Activated naive CD4-positive, alpha-beta T cell treated with anti-CD3 and anti-CD28 coated beads, Interleukin-2, amount 10 ng/mL, durations not matched to agents 7 days and 5 days (primary cell): Measurements from ENCODE around the gene PODXL.
A peak's percentile ranks its signal among the peaks of the same experiment; 100 is the strongest.

ENCODE experiments used
- CTCF ChIA-PET: fragments of 350-600 bp; sonication (Branson Sonifier 250); formaldehyde crosslinking; loops from one replicate; lab custom pipeline; 2021; ENCODE audit warnings: antibody characterized with exemption; lab: Charles Lee
- DNase-seq: peaks from one replicate; pipeline ENCODE4 v3.0.0-alpha.2; 2020
- H3K27ac Mint-ChIP-seq: one replicate; pipeline ENCODE4 v1.8.0; 2021; ENCODE audit warnings: mild to moderate bottlenecking, moderate library complexity, mixed read lengths
- H3K27me3 Mint-ChIP-seq: one replicate; pipeline ENCODE4 v1.8.0; 2021; ENCODE audit warnings: mild to moderate bottlenecking, mixed read lengths
- H3K36me3 Mint-ChIP-seq: one replicate; pipeline ENCODE4 v1.8.0; 2021; ENCODE audit warnings: mixed read lengths
- H3K4me1 Mint-ChIP-seq: one replicate; pipeline ENCODE4 v1.8.0; 2021; ENCODE audit warnings: mixed read lengths
- H3K4me3 Mint-ChIP-seq: one replicate; pipeline ENCODE4 v1.8.0; 2021; ENCODE audit warnings: mild to moderate bottlenecking, moderate library complexity, mixed read lengths
- H3K9me3 Mint-ChIP-seq: one replicate; pipeline ENCODE4 v1.8.0; 2021; ENCODE audit warnings: mixed read lengths

Gene PODXL

DNA sequence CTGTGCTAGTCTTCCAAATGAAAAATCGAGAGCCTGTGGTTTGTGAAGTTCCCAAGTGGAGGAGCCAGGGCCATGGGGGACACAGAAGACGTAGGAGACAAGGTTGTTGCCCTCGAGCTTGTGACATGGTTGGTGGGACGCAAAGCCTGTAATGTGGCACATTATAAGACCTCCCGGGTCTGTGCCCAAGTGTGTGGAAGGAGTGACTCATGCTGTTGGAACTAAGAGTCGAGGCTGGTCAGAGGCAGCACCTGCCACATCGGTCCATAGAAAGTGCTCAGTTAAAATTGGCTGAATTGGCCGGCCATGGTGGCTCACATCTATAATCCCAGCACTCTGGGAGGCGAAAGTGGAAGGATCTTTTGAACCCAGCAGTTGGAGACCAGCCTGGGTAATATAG, 27.0 kb upstream of the PODXL start:
- Mint-ChIP-seq H3K27me3 (peaks cover 6% of the 10 kb centered on the region), H3K4me1 (no peaks in the 10 kb centered on the region), H3K9me3 (no peaks in the 10 kb centered on the region), H3K36me3 (no peaks in the 10 kb centered on the region), H3K4me3 (no peak overlapping the region), H3K27ac (no peak overlapping the region)
- CTCF ChIA-PET = no interaction called here
- DNase-seq = no peak

DNA sequence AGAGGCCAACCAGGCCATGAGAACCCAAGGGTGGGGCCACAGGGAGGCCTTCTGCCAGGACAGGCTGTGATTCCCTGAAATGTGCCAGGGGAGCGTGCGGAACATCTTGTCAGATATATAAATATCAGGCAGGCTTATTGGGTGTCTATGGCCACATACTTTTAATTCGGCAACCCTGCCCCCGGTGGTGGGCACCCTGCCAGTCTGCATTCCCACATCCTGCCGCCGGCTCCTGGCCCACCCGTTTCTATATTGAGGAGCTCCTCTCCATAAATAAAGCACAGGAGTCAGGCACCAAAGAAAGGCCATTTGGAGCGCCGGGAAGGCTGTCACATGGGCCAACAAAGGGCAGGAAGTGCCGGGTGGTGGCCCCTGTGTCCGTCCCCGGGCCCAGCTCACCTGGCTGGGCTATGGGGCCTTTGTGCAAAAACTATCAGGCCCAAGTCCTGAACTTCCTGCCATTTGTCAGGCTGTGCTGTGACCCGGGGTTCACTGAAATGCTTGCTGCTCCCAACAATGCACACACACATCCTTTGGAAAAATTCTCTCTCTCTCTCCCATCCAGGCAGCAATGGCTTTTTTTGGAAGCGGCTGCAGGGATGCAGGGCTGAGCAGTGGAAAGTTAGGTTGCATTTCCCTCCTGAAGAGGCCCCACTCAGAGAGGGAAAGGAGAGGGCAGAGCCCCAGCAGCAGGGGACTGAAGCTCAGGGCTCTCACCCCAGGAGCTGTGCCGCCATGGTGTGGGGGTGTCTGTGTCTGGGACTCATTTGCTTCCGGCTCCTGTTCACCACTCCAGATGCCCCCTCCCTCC, 25.0 kb upstream of the PODXL start:
- Mint-ChIP-seq H3K4me1 (no peaks in the 10 kb centered on the region), H3K27me3 (peaks cover 11% of the 10 kb centered on the region), H3K9me3 (no peaks in the 10 kb centered on the region), H3K4me3 (no peak overlapping the region), H3K36me3 (no peaks in the 10 kb centered on the region), H3K27ac (no peak overlapping the region)
- no peak for DNase-seq
- CTCF ChIA-PET = no interaction called here

DNA sequence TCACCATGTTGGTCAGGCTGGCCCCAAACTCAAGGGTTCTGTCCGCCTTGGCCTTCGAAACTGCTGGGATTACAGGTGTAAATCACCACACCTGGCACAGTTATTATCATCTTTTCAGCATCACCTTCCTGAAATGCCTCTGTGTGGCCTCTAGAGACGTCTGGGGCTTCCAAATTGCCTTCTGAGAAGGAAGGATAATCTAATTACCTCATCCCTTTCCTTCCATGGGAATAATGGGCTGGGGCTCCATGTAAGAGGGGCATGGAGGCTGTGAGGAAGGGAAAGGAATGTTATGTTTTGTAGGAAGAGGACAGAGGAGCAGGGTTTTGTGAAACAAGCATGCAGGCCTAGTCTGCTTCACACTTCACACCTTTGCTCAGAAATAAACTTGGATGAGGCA, 22.2 kb upstream of the PODXL start:
- Mint-ChIP-seq H3K36me3 (no peaks in the 10 kb centered on the region), H3K27me3 (peaks cover 14% of the 10 kb centered on the region), H3K27ac (no peak overlapping the region), H3K9me3 (no peaks in the 10 kb centered on the region), H3K4me1 (no peaks in the 10 kb centered on the region), H3K4me3 (no peak overlapping the region)
- CTCF ChIA-PET = no interaction called here
- no peak for DNase-seq

DNA sequence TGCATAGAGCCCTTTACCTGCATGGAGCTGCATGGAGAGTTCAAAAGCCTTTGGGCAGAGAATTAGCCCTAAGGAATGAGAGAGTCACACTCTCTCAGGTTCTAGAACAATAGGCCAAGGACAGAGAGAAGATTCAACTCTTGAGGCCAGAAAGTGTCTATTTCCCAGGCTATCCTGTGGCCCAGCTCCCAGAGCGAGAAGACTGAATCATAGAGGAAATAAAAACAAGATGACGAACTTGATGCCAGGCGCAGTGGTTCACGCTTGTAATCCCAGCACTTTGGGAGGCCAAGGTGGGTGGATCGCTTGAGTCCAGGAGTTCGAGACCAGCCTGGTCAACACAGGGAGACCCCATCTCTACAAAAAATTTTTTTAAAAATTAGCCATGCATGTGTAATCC, 18.3 kb upstream of the PODXL start:
- Mint-ChIP-seq H3K27me3 (peaks cover 8% of the 10 kb centered on the region), H3K36me3 (no peaks in the 10 kb centered on the region), H3K4me3 (no peak overlapping the region), H3K27ac (no peak overlapping the region), H3K4me1 (no peaks in the 10 kb centered on the region), H3K9me3 (no peaks in the 10 kb centered on the region)
- CTCF ChIA-PET = no interaction called here
- no peak for DNase-seq

DNA sequence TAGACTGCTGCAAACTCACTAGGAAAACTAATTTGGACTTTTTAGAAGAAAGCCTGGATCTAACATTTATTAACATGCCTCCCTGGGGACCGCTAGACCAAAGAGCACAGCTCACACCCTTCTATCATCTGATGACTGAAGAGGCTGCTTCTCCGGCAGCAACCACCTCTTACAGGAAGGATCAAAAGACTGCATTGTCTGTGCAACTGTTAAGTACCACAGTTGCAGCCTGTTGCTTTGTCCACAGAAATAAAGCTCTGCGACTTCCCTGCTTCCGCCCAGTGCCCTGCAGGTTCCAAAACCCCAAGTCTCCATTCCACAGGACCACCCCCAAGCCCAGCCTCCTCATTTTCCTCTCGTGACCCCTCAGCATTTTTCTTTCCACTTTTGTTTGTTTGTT, 14.0 kb upstream of the PODXL start:
- H3K4me1 Mint-ChIP-seq = no peaks in the 10 kb centered on the region
- H3K36me3 Mint-ChIP-seq = no peaks in the 10 kb centered on the region
- peaks cover 5% of the 10 kb centered on the region for H3K27me3 Mint-ChIP-seq
- H3K4me3 Mint-ChIP-seq = no peak overlapping the region
- CTCF ChIA-PET = no interaction called here
- no peaks in the 10 kb centered on the region for H3K9me3 Mint-ChIP-seq
- no peak for DNase-seq
- no peak overlapping the region for H3K27ac Mint-ChIP-seq

DNA sequence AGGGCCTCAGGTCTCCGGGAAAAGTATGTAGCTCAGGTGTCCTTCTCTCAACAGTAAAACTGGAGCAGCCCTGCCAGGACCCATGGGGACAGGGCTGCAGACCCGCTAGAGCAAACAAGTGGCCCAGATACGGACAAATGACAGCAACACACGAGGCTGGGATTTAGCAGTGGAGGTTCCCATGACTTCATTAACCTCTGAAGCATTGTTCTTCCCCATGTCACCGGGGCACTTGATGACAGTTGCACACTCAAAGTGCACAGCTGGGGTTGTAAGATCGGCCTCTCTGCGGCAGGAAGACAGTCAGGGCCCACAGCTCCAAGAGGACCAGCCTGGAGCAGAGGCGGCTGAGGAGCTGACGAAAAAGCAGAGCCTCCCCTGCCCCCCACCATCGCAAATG, 12.5 kb upstream of the PODXL start:
- H3K9me3 Mint-ChIP-seq = no peaks in the 10 kb centered on the region
- no peaks in the 10 kb centered on the region for H3K36me3 Mint-ChIP-seq
- CTCF ChIA-PET = no interaction called here
- H3K27ac Mint-ChIP-seq = no peak overlapping the region
- H3K4me1 Mint-ChIP-seq = no peaks in the 10 kb centered on the region
- no peak for DNase-seq
- peaks cover 6% of the 10 kb centered on the region for H3K27me3 Mint-ChIP-seq
- H3K4me3 Mint-ChIP-seq = no peak overlapping the region

DNA sequence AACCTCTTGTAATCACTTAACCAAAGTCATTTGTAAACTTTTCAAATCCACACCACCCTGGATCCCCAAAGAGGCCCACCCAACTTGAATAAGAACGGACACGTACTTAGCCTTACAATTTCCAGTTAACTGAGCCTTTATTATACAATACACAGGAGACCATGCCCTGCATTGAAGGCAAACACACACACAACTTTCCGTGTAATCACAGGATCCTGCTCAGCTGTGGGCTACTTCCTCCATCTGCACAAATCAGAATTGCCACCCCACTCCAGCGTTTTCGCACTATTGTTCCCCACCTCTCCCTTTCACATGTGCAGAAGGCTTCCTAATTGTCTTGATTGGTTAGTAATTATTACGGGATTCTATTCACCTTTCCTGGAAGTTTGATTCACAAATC, 12.1 kb upstream of the PODXL start:
- Mint-ChIP-seq H3K4me1 (no peaks in the 10 kb centered on the region), H3K4me3 (no peak overlapping the region), H3K27me3 (peaks cover 10% of the 10 kb centered on the region), H3K36me3 (no peaks in the 10 kb centered on the region), H3K27ac (no peak overlapping the region), H3K9me3 (no peaks in the 10 kb centered on the region)
- DNase-seq = no peak
- CTCF ChIA-PET = no interaction called here

DNA sequence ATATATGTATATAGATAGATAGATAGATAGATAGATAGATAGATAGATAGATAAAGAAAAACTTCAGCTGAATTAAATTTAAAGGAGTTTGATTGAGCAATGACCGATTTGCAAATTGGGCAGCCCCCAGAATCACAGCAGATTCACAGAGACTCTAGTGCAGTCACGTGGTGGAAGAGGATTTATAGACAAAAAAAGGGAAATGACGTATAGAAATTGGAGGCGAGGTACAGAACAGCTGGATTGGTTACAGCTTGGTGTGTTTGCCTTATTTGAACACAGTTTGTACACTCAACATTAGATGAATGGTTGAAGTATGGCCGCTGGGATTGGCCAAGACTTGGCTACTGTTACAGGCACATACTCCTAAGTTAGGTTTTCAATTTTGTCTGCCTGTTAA, 8.2 kb upstream of the PODXL start:
- H3K27me3 Mint-ChIP-seq = peaks cover 13% of the 10 kb centered on the region
- no peaks in the 10 kb centered on the region for H3K4me1 Mint-ChIP-seq
- H3K9me3 Mint-ChIP-seq = no peaks in the 10 kb centered on the region
- no peak overlapping the region for H3K4me3 Mint-ChIP-seq
- CTCF ChIA-PET = interaction anchor here (1.3 kb wide), 1 partner anchor 13 kb away, joined by 3 read pairs; no protein-coding TSS in a partner anchor
- DNase-seq = no peak
- H3K36me3 Mint-ChIP-seq = no peaks in the 10 kb centered on the region
- H3K27ac Mint-ChIP-seq = no peak overlapping the region

DNA sequence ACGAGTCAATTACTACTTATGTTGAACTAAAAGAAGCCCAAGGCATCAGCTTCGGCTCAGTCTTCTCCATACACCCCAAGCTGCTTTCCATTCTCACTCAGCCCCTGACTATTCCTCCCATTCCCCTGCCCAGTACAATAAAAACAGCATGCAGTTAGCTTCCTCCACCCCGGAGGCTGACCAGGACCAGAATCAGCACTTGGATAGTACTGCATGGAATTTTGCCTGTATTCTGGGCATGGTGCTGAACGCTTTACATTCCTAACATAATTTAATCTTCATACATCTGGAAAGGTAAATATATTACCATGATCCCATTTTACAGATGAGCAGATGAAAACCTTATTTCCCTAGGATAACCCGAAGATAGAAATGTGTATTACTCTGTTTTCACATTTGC, 7.5 kb upstream of the PODXL start:
- Mint-ChIP-seq H3K36me3 (no peaks in the 10 kb centered on the region), H3K27me3 (peaks cover 13% of the 10 kb centered on the region), H3K27ac (no peak overlapping the region), H3K9me3 (no peaks in the 10 kb centered on the region), H3K4me3 (no peak overlapping the region), H3K4me1 (no peaks in the 10 kb centered on the region)
- CTCF ChIA-PET = interaction anchor here (0.7 to 1.3 kb wide), 2 partner anchors 12 to 25 kb away, joined by 3 read pairs; no protein-coding TSS in a partner anchor
- DNase-seq = no peak

DNA sequence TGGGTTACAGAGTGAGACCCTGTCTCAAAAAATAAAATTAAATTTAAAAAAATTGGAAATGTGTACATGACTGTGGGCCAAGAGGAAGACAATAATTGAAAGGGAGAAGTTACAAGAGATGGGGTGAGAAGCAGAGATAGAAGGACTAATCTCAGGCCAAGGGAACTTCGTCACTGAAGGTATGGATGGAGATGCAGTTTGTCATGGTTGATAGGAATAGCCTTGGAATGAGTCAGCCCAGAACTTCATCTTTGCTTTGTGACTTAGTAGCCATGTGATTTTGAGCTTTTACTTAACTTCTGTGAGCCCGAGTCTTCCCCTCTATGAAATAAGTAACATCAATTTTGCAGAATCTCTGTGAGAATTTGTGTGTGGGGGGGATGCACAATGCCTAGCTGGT, 6.5 kb upstream of the PODXL start:
- no peak overlapping the region for H3K27ac Mint-ChIP-seq
- no peak overlapping the region for H3K4me3 Mint-ChIP-seq
- H3K4me1 Mint-ChIP-seq = no peaks in the 10 kb centered on the region
- H3K27me3 Mint-ChIP-seq = peaks cover 13% of the 10 kb centered on the region
- DNase-seq = no peak
- H3K9me3 Mint-ChIP-seq = no peaks in the 10 kb centered on the region
- no peaks in the 10 kb centered on the region for H3K36me3 Mint-ChIP-seq
- CTCF ChIA-PET = no interaction called here

DNA sequence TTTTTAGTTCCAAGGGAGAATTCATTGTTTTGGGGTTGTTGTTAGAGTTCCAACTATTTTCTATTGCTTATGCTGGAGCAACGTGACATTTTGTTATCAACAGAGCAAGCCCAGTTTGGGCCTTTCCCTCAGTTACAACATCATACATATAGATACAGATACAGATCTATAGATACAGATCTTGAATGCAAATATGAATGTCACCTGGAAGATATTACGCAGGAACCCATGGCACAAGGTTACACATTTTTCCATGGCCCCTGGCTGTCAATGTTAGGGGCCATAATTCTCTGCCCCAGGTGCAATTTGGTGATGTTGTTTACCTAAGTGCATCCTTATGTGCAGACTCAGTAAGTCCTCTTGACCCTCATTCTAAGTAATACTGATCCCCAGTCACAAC, 3.6 kb upstream of the PODXL start:
- Mint-ChIP-seq H3K9me3 (no peaks in the 10 kb centered on the region), H3K4me1 (peaks cover 13% of the 10 kb centered on the region), H3K27ac (no peak overlapping the region), H3K4me3 (no peak overlapping the region), H3K36me3 (no peaks in the 10 kb centered on the region), H3K27me3 (peaks cover 26% of the 10 kb centered on the region)
- DNase-seq = no peak
- CTCF ChIA-PET = no interaction called here

DNA sequence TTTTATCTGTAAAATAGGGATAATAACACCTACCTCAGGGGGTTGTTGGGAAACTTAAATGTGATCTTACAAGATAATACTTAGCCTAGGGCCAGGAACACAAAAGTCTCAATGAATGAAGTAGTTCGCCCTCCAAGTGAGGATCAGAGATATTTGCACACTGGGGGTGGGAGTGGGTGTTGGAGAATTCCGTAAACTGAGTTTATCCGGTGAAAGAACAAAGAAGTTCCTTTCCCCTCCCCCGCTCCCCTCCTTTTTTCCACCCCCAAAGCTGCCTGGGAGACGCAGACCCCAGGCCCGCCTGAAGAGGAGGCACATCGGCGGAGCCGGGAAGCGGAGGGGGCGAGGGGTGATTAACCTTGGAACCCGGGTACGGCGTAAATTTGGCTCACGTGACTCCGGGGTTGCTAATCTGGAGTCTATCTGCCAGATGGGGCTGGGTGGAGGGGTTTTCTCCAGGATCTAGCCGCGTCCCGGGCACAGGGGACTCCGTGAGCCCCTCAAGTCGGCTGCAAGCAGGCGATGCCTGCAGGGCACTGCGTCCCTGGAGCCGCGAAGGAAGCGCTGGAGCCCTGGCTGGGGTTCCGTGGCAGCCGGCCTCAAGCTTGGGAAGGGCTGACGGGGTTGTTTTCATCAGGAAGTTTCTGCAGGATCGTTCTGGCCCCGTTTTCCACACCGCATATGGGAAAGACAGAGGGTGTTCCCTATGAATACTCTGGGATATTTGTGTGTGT, 1.4 kb upstream of the PODXL start:
- no peak overlapping the region for H3K27ac Mint-ChIP-seq
- DNase-seq = no peak
- H3K4me1 Mint-ChIP-seq = peaks cover 14% of the 10 kb centered on the region
- H3K36me3 Mint-ChIP-seq = no peaks in the 10 kb centered on the region
- CTCF ChIA-PET = interaction anchor here (0.7 to 1.3 kb wide), 5 partner anchors 10 to 395 kb away, joined by 3 to 5 read pairs (median 3); no protein-coding TSS in a partner anchor
- H3K9me3 Mint-ChIP-seq = no peaks in the 10 kb centered on the region
- H3K27me3 Mint-ChIP-seq = peaks cover 40% of the 10 kb centered on the region
- no peak overlapping the region for H3K4me3 Mint-ChIP-seq

DNA sequence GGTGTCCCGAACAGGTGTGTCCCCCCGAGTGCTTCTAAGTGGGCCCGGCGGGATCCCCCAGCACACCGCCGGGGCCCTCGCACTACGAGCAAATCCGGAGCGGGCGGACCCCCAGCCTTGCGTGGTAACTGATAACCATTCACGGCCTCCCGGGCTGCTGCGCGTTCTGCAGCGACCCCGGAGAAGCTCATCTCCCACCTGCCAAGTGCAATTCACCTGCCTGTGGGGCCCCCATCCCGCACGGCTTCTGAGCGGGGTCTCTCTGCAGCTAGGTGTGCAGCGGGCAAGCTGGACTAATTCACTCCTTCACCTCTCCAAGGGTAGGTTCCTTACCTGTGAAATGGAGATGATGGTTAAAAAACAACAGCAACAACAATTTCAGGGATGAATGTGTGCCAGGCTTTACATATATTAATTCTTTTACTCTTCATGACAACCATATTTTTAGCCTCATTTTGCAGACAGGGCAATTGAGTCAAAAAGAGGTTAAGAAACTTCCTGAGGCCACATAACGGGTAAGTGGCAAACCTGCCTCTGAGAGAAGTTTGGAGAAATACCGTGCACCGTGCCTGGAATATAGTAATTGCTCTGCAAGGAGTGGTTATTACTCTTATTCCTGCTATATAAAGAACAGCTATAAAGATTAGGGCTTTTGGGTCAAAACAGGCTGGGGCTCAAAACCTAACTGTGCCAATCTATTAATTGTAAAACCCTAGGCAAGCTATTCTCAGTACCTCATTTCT, 652 bp upstream of the PODXL start:
- CTCF ChIA-PET = interaction anchor here (1.0 to 1.3 kb wide), 3 partner anchors 9 to 13 kb away, joined by 3 to 5 read pairs (median 4); no protein-coding TSS in a partner anchor
- Mint-ChIP-seq H3K4me3 (peak overlapping the region; percentile 63), H3K9me3 (no peaks in the 10 kb centered on the region), H3K27me3 (peaks cover 47% of the 10 kb centered on the region), H3K36me3 (no peaks in the 10 kb centered on the region), H3K4me1 (peaks cover 14% of the 10 kb centered on the region), H3K27ac (no peak overlapping the region)
- no peak for DNase-seq

DNA sequence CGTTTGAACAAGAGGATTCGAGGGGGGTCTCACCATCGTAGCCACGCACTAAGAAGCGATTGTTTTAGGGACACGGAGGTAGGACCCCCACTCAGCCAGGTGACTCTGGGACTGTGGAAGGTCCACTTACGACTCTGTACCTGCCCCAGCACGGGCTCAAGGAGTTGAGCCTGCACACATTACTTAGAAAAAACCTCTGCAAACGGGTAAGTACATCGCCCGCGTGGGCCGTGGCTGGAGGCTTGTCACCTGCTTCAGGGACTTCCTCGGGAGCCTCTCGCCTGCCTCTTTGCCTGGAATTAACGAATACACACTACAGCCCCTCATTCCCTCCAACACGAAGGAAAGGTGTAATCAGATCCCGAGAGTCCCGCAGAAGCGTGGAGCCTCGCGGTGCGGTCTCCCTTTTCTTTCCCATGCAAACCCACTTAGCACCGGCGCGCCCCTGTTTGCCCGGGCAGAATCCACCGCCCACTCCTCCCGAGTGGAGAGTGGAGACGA, 826 bp downstream of the PODXL start:
- peak; percentile 36 for DNase-seq
- Mint-ChIP-seq H3K27ac (no peak overlapping the region), H3K4me3 (peak overlapping the region; percentile 71), H3K9me3 (no peaks in the 10 kb centered on the region), H3K27me3 (peaks cover 61% of the 10 kb centered on the region), H3K36me3 (no peaks in the 10 kb centered on the region), H3K4me1 (peaks cover 14% of the 10 kb centered on the region)
- CTCF ChIA-PET = interaction anchor here (1.8 kb wide), 1 partner anchor 9 kb away, joined by 7 read pairs; no protein-coding TSS in a partner anchor
